Measurements from ENCODE around the gene OR6Y1.

OR6Y1 gene

GRCh38 chr1:158527190-158527815, 26.9 kb downstream of the OR6Y1 start:
- no peak overlapping the region for H3K27ac Mint-ChIP-seq
- H3K4me1 Mint-ChIP-seq (ENCODE audit: low read depth): no peaks in the 10 kb centered on the region
- H3K27me3 Mint-ChIP-seq (ENCODE audit: low read depth): peaks cover 15% of the 10 kb centered on the region

GRCh38 chr1:158521666-158522058, 32.5 kb downstream of the OR6Y1 start:
- Mint-ChIP-seq H3K9me3 (peaks cover 6% of the 10 kb centered on the region), H3K4me1 (ENCODE audit: low read depth) (no peaks in the 10 kb centered on the region), H3K27me3 (ENCODE audit: low read depth) (peaks cover 10% of the 10 kb centered on the region)

More at GRCh38 chr1:158527190-158527815, 26.9 kb downstream of the OR6Y1 start:
- no peaks in the 10 kb centered on the region for H3K36me3 Mint-ChIP-seq (ENCODE audit: low read depth)
- H3K4me3 Mint-ChIP-seq: no peak overlapping the region
- peaks cover 22% of the 10 kb centered on the region for H3K9me3 Mint-ChIP-seq

GRCh38 chr1:158520955-158521665, 33.1 kb downstream of the OR6Y1 start:
- H3K9me3 Mint-ChIP-seq: peaks cover 6% of the 10 kb centered on the region
- H3K27me3 Mint-ChIP-seq (ENCODE audit: low read depth): peaks cover 10% of the 10 kb centered on the region
- no peak overlapping the region for H3K4me3 Mint-ChIP-seq
- H3K27ac Mint-ChIP-seq: no peak overlapping the region
- H3K4me1 Mint-ChIP-seq (ENCODE audit: low read depth): no peaks in the 10 kb centered on the region
- H3K36me3 Mint-ChIP-seq (ENCODE audit: low read depth): no peaks in the 10 kb centered on the region

More at GRCh38 chr1:158521666-158522058, 32.5 kb downstream of the OR6Y1 start:
- no peak overlapping the region for H3K4me3 Mint-ChIP-seq
- no peak overlapping the region for H3K27ac Mint-ChIP-seq
- no peaks in the 10 kb centered on the region for H3K36me3 Mint-ChIP-seq (ENCODE audit: low read depth)

- Mint-ChIP-seq H3K4me3 (no peak overlapping the region), H3K27me3 (ENCODE audit: low read depth) (peaks cover 10% of the 10 kb centered on the region), H3K36me3 (ENCODE audit: low read depth) (no peaks in the 10 kb centered on the region), H3K4me1 (ENCODE audit: low read depth) (no peaks in the 10 kb centered on the region), H3K27ac (no peak overlapping the region), H3K9me3 (peaks cover 6% of the 10 kb centered on the region)
These were observed 34.2 kb downstream of the OR6Y1 start for GRCh38 chr1:158520021-158520420.

GRCh38 chr1:158516966-158517365, 37.2 kb downstream of the OR6Y1 start:
- H3K27ac Mint-ChIP-seq: no peak overlapping the region
- H3K27me3 Mint-ChIP-seq (ENCODE audit: low read depth): no peaks in the 10 kb centered on the region
- H3K36me3 Mint-ChIP-seq (ENCODE audit: low read depth): no peaks in the 10 kb centered on the region
- no peak overlapping the region for H3K4me3 Mint-ChIP-seq
- no peaks in the 10 kb centered on the region for H3K4me1 Mint-ChIP-seq (ENCODE audit: low read depth)
- H3K9me3 Mint-ChIP-seq: no peaks in the 10 kb centered on the region

- H3K27ac Mint-ChIP-seq: no peak overlapping the region
- peaks cover 34% of the 10 kb centered on the region for H3K27me3 Mint-ChIP-seq (ENCODE audit: low read depth)
- no peaks in the 10 kb centered on the region for H3K9me3 Mint-ChIP-seq
- no peaks in the 10 kb centered on the region for H3K36me3 Mint-ChIP-seq (ENCODE audit: low read depth)
- H3K4me3 Mint-ChIP-seq: no peak overlapping the region
- H3K4me1 Mint-ChIP-seq (ENCODE audit: low read depth): no peaks in the 10 kb centered on the region
These were observed 44.6 kb downstream of the OR6Y1 start for GRCh38 chr1:158509471-158510156.

- peaks cover 40% of the 10 kb centered on the region for H3K27me3 Mint-ChIP-seq (ENCODE audit: low read depth)
- H3K27ac Mint-ChIP-seq: no peak overlapping the region
- H3K9me3 Mint-ChIP-seq: no peaks in the 10 kb centered on the region
- H3K4me1 Mint-ChIP-seq (ENCODE audit: low read depth): no peaks in the 10 kb centered on the region
- no peaks in the 10 kb centered on the region for H3K36me3 Mint-ChIP-seq (ENCODE audit: low read depth)
- H3K4me3 Mint-ChIP-seq: no peak overlapping the region
These were observed 46.7 kb downstream of the OR6Y1 start for GRCh38 chr1:158507511-158507910.

GRCh38 chr1:158506369-158506987, 47.7 kb downstream of the OR6Y1 start:
- H3K4me1 Mint-ChIP-seq (ENCODE audit: low read depth): no peaks in the 10 kb centered on the region
- no peaks in the 10 kb centered on the region for H3K36me3 Mint-ChIP-seq (ENCODE audit: low read depth)
- no peaks in the 10 kb centered on the region for H3K9me3 Mint-ChIP-seq
- H3K27me3 Mint-ChIP-seq (ENCODE audit: low read depth): peaks cover 40% of the 10 kb centered on the region
- H3K4me3 Mint-ChIP-seq: no peak overlapping the region
- no peak overlapping the region for H3K27ac Mint-ChIP-seq

- H3K9me3 Mint-ChIP-seq: no peaks in the 10 kb centered on the region
- no peak overlapping the region for H3K4me3 Mint-ChIP-seq
- H3K4me1 Mint-ChIP-seq (ENCODE audit: low read depth): no peaks in the 10 kb centered on the region
- no peak overlapping the region for H3K27ac Mint-ChIP-seq
- H3K27me3 Mint-ChIP-seq (ENCODE audit: low read depth): peaks cover 7% of the 10 kb centered on the region
- H3K36me3 Mint-ChIP-seq (ENCODE audit: low read depth): no peaks in the 10 kb centered on the region
These were observed 57.8 kb downstream of the OR6Y1 start for GRCh38 chr1:158496374-158496773.

GRCh38 chr1:158494796-158495195, 59.4 kb downstream of the OR6Y1 start:
- H3K27me3 Mint-ChIP-seq (ENCODE audit: low read depth): peaks cover 3% of the 10 kb centered on the region
- no peak overlapping the region for H3K27ac Mint-ChIP-seq
- H3K9me3 Mint-ChIP-seq: no peaks in the 10 kb centered on the region
- H3K4me1 Mint-ChIP-seq (ENCODE audit: low read depth): no peaks in the 10 kb centered on the region
- no peaks in the 10 kb centered on the region for H3K36me3 Mint-ChIP-seq (ENCODE audit: low read depth)
- no peak overlapping the region for H3K4me3 Mint-ChIP-seq

All from T-helper 1 cell treated with Interleukin-12 subunit alpha and Interleukin-12 subunit beta and Interleukin-4 antibody, amounts not matched to agents 30 μg/mL and 1 μg/mL, for 36 hours (primary cell).